NT2/D1 (cell line): Measurements from ENCODE around the gene NEMP2.

Source experiments
- SUZ12 ChIP-seq: IDR thresholded peaks from 2 replicates; pipeline ENCODE4 v1.6.1; 2011; ENCODE audit not compliant: insufficient read length, insufficient read depth; ENCODE audit errors: extremely low read depth
- YY1 ChIP-seq: IDR thresholded peaks from 2 replicates; pipeline ENCODE4 v1.6.1; 2011; ENCODE audit not compliant: insufficient read length, insufficient read depth
- ZNF274 ChIP-seq: IDR thresholded peaks from 2 replicates; pipeline ENCODE4 v1.6.1; 2011; ENCODE audit warnings: mild to moderate bottlenecking, low read depth, low read length

DNA sequence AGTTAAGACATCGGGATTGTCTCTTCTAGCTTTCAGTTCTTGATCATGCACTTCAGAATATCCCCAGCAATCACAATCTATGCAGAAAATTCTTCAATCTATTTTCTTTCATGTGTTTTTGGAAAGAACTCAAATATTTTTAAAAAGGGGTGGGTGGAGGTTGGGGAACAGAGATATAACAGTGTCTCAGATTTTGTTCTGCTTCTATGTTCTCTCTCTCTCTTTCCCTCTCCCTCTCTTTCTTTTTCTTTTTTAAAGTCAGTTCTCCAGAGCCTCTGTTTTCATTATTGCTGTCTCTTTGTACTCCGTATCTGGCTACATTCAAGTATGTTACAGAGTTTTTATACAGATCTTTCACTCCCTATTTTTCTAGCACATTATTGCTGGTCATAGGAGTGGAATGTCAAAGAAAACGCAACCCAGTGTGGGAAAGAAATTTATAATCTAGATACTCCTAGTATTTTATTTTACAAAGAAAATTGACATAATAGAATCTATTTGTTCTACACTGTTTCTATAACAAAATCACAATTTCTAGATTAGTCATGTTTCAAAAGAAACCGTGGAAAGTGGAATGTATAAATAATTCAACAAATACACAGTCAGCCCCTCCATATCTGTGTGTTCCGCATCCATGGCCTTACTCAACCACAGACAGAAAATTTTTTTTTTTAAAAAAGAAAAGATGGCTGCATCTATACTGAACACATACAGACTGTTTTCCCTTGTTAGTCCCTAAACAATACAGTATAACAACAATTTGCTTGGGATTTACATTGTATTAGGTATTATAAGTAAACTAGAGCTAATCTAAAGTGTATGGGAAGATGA, 11.2 kb upstream of the NEMP2 start:
- TF ChIP-seq ZNF274, result no peak
- no peak for TF ChIP-seq YY1
- TF ChIP-seq SUZ12, result no peak
